Spleen (tissue), 7 donors: ENCODE data around the gene FSHR.

Experiments used
- CTCF ChIP-seq, 11 experiments: fragments of 200-600 bp in 7 of 11; fragments of 450-650 bp in 4 of 11; sonication (generic) in 4 of 11; IDR thresholded peaks in 8 of 11; conservative IDR thresholded peaks in 3 of 11; 1 replicate in 7 of 11; 2 replicates in 4 of 11; pipeline versions ENCODE4 v1.4.0 to v1.8.0; 2016 to 2021; ENCODE audit warnings: antibody characterized with exemption in 11 of 11, inconsistent platforms in 4 of 11, mild to moderate bottlenecking in 1 of 11
- POLR2A ChIP-seq, 3 donors: fragments of 450-650 bp; IDR thresholded peaks; one replicate each; pipeline ENCODE4 v1.5.1; 2017; ENCODE audit warnings: antibody characterized with exemption in 3 of 3, mild to moderate bottlenecking in 1 of 3
- donor health status: DM: no; HTN: no; CAD: no; lungs with moderate emphysema.
- donor health status: DM: no; HTN: no; CAD: no.
- donor health status: DM: no; HTN: no; CAD: no.

GRCh38 chr2:49192036-49192435, 37.7 kb upstream of the FSHR start:
- TF ChIP-seq CTCF (IDR thresholded peaks at IDR 0.05 in 8 of 11, conservative IDR thresholded peaks at IDR 0.05 in 3 of 11) (no peak), POLR2A (IDR thresholded peaks at IDR 0.05) (no peak)
